GM10266 (cell line): Measurements from ENCODE around the gene KLF13.

ENCODE experiments used
- DNase-seq: peaks from one replicate; pipeline ENCODE4 v3.0.0; 2012; ENCODE audit errors: extremely low spot score
- TF ChIP-seq, protein P1 (sequence below): IDR thresholded peaks from 2 replicates; pipeline ENCODE4 v1.5.1; 2012; ENCODE audit warnings: mild to moderate bottlenecking, low read depth; ENCODE audit not compliant: control insufficient read depth, insufficient read depth; ENCODE audit errors: missing control alignments

The KLF13 gene

DNA sequence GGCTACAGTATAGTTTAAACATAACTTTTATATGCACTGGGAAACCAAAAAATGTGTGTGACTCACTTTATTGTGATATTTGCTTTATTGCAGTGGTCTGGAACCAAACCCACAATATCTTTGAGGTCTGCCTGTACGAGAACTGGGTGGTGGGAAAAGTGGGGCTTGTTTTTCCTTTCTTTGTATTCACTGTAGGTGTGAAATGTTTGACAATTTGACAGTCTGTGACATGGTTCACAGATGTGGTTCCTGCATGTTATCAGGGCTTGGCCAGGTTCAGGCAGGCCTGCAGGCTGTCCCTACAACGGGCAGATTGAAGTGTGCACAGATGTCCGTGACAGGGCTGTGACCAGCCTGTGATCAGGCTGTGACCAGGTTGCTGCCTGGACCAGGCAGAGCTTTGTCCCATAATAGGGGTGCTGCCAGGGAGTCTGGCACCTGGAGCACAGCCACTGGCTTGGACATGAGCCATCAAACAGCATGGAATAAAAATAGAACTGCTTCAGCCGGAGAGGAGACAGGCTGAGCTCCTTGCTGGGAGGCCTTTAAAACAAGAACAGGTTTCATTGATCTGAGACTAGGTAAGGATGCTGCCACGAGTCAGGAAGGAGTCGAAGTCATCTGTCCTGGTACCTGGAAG, 61.0 kb downstream of the KLF13 start:
- no peak for DNase-seq
- TF ChIP-seq, protein P1, sequence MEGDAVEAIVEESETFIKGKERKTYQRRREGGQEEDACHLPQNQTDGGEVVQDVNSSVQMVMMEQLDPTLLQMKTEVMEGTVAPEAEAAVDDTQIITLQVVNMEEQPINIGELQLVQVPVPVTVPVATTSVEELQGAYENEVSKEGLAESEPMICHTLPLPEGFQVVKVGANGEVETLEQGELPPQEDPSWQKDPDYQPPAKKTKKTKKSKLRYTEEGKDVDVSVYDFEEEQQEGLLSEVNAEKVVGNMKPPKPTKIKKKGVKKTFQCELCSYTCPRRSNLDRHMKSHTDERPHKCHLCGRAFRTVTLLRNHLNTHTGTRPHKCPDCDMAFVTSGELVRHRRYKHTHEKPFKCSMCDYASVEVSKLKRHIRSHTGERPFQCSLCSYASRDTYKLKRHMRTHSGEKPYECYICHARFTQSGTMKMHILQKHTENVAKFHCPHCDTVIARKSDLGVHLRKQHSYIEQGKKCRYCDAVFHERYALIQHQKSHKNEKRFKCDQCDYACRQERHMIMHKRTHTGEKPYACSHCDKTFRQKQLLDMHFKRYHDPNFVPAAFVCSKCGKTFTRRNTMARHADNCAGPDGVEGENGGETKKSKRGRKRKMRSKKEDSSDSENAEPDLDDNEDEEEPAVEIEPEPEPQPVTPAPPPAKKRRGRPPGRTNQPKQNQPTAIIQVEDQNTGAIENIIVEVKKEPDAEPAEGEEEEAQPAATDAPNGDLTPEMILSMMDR, result no peak

DNA sequence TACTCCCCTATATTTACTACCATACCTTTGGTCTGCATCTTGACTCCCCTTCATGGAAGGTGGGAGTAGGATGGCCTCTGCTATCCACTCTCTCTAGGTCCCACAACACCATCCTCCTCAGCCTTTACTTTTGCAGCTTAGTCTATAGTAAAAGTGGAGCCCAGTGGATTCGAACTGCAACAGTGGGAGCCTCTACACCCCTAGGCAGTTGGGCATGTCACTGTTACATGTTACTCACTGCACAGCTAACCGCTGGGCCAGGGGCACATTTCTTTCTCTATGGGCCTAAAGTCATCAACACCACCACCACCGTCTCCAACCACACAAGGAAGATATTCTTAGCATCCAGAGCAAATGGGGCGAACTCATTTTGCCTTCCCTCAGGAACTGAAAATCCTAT, 62.9 kb downstream of the KLF13 start:
- TF ChIP-seq, protein P1, result no peak

DNA sequence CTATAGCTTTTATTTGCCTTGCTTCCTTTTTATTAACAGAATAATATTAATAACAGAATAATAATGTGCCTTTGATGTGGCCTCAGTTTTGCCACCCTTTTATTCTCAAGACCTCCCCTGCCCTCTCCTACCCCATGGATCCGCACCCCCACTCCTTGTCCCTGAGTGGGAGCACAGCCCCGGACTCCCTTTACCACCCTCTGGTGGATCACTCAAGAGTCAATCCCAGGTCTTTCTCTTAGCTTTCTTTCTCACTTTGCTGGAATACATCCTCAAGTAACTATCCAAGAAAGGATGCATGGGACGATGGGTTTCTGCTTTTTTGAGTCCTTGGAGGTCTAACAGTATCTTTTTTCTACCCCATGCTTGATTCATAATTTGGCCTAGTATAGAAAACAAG, 63.4 kb downstream of the KLF13 start:
- no peak for DNase-seq
- TF ChIP-seq, protein P1, result no peak

More for the DNA sequence above, 62.9 kb downstream of the KLF13 start:
- DNase-seq, result peak; percentile 9

DNA sequence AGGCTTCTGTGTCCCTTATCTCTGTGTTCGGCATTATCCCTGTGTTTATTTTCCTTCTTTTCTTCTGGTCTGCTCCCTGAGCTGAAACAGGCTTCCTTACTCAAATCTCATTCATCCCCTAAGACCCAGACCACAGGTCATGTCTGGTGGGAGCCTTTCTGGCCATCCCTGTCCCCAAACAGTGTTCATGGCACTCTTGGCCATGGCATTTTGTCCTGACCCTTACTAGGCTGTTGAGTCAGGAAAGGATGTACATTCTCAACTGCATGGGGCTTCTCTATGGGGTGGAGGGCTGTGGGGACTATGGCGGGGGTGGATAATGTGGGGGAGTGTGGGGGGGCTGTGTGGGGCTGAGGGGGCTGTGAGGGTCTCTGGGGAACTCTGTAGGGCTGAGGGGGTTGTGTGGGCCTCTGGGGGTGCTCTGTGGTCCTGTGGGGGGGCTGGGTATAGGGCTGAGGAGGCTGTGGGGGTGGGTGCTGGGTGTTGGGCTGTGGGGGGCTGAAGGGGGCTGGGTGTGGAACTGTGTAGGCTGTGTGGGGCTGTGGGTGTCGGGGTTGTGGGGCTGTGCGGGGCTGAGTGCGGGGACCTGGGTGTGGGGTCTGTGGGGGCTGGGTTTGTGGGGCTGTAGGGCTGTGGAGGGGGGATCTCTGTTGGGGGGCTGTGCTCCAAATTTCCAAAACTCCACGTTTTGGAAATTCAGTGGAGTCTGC, 64.3 kb downstream of the KLF13 start:
- TF ChIP-seq, protein P1, result no peak
- no peak for DNase-seq

DNA sequence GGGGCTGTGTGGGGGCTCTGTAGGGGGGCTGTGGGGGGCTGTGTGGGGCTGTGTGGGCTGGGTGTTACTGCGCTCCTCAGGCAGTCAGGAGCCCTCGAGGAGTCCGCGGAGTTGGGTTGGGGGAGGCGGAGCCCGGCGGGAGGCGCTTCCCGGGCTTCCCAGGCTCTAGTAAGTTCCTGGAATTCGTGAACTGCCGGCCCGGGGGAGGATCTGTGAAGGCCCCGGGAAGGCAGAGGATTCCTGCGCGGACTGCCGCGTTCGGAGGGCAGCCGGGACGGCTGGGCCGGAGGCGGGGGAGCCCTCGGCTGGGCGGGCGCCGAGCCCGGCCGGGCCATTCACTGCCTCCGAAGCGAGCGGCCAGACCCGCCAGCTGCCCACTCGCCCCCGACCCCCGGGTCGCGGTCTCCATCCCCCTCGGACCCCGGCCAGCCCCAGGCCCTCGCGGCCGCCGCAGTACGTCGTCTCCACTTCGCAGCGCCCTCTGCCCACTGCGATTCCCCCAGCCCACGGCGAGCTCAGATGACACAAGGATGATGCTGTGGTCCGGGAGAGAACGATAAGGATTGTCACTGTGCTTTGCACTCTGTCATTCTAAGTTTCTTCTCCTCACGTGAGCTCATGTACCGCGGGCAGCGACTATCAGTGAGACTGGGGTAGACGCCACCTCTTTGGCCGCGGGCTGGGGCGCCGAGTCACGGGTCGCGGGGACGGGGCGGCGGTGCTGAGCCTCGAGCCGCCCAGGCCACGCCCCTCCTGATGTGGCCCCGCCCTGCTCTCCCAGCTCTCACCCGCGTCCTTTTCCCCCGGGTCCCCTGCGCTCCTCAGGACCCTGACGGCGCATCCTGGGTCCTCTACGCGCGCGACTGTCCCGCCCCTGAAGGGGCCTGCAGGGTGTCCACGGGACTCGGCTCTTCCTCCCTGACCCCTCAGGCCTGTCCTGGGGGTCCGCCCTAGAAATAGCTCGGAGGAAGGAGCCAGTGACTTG, 65.3 kb downstream of the KLF13 start:
- peak; percentile 89 for DNase-seq
- TF ChIP-seq, protein P1, result no peak

DNA sequence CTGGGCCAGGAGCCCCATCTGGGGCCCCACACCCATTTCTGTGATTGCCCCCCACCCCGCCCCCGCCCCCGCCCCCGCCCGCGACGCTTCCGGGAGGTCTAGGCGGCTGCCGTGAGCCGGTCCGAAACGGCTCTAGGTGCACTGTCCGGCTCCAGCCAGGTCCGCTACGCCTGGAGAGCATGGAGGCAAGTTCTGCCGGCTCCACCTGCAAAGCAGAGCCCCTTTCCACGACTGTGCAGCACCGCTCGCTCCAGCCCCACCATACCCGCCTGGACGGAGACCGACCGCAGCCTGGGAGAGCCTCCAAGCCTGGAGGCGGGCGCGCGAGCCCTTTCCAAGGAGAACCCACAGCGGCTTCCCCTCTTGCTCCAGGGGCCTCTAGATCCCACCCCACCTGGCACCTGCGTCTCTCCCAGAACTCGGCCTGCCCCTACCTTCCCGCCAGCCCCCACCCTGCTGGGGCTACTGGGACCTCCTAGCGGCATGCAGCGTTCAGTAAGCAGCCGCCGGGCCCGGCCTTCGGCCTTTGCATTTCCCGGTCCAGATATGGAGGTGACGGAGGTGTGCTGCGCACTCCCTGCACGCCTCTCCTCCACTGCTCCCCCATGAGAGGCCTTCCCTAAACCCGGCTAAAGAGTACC, 66.2 kb downstream of the KLF13 start:
- TF ChIP-seq, protein P1, result no peak
- DNase-seq, result peak; percentile 49
